Lung (tissue), 12 donors: ENCODE measurements around the gene GRAMD1B. TPM values are rescaled to one million over a fixed set of nuclear protein-coding genes. Genes with fewer than 3 reads are reported as not detected.

Experiments used
- ATAC-seq: fragments of 200-7000 bp; cut with Tn5 transposase; one replicate; pipeline ENCODE4 v1.9.1; 2020; ENCODE audit warnings: moderate number of reproducible peaks; ENCODE audit not compliant: insufficient read depth, low FRiP score
- DNase-seq, 3 donors: peaks; one replicate each; pipeline ENCODE4 v3.0.0-alpha.2; 2013 to 2017
- H3K27ac ChIP-seq, 2 donors: one replicate each; pipeline ENCODE4 v1.5.1; 2013; ENCODE audit warnings: mild to moderate bottlenecking in 2 of 2, moderate library complexity in 2 of 2, control low read depth in 1 of 2, inconsistent platforms in 1 of 2, low read depth in 1 of 2, low read length in 1 of 2
- H3K27me3 ChIP-seq, 3 donors: one replicate each; pipeline ENCODE4 v1.5.1; 2013; ENCODE audit warnings: low read length in 2 of 3; ENCODE audit not compliant: control insufficient read depth in 3 of 3, insufficient read depth in 3 of 3
- H3K36me3 ChIP-seq, 4 donors: one replicate each; pipeline ENCODE4 v1.5.1; 2013; ENCODE audit warnings: low read length in 4 of 4, mild to moderate bottlenecking in 1 of 4, moderate library complexity in 1 of 4; ENCODE audit not compliant: control insufficient read depth in 4 of 4, insufficient read depth in 4 of 4
- H3K4me1 ChIP-seq, 5 donors: one replicate each; pipeline ENCODE4 v1.5.1; 2013; ENCODE audit warnings: low read length in 5 of 5, mild to moderate bottlenecking in 2 of 5, moderate library complexity in 1 of 5; ENCODE audit not compliant: control insufficient read depth in 5 of 5, insufficient read depth in 5 of 5
- H3K4me3 ChIP-seq: one replicate; pipeline ENCODE4 v1.5.1; 2013; ENCODE audit warnings: mild to moderate bottlenecking, control low read depth, moderate library complexity
- H3K9ac ChIP-seq, 2 donors: one replicate each; pipeline ENCODE4 v1.5.1; 2013; ENCODE audit warnings: low read length in 2 of 2, control low read depth in 1 of 2; ENCODE audit not compliant: insufficient read depth in 1 of 2
- H3K9me3 ChIP-seq, 4 donors: one replicate each; pipeline ENCODE4 v1.5.1; 2013; ENCODE audit warnings: low read length in 3 of 4, mild to moderate bottlenecking in 1 of 4, moderate library complexity in 1 of 4; ENCODE audit not compliant: control insufficient read depth in 4 of 4, insufficient read depth in 3 of 4
- WGBS, 2 donors: extraction: QIAGEN DNeasy Blood & Tissue Kit; methylation state at CpG; one replicate each; pipeline ENCODE4 v1.1.7; 2013; 5-methylcytosine and 5-hydroxymethylcytosine counted together
- polyA plus RNA-seq, 2 donors: library from polyadenylated mRNA; stranded (reverse); fragments of 200-250 nt; gene quantifications; one replicate each; pipeline ENCODE4 v1.2.1, GENCODE V29; 2013
- total RNA-seq, 2 donors: library from RNA; depleted of rRNA in 1 of 2; stranded (reverse); fragments of >200 nt in 1 of 2; gene quantifications; one replicate each; pipeline ENCODE4 v1.2.1, GENCODE V29; 2014 to 2021
- TF ChIP-seq, protein P1 (sequence below): IDR thresholded peaks from 2 replicates; pipeline ENCODE4 v1.5.1; 2012; ENCODE audit warnings: mild to moderate bottlenecking; ENCODE audit errors: control extremely low read depth, extremely low read depth
- donor health status: control.
- donor health status: control.
- donor health status: Bipolar disorder and iron deficiency.
- donor health status: healthy.
- donor health status: DM: yes; HTN: yes; CAD: no.

Gene GRAMD1B
- total and polyA plus RNA-seq, 4 donors, result 1.4 to 6.0 (median 3.3) TPM

- peaks cover 0 to 2% (median 0%) of the 10 kb centered on the region in 4 donors for H3K9me3 ChIP-seq
- WGBS, 2 donors, result 2 to 3% methylated on average over 67 to 68 of the region's 68 CpGs
- DNase-seq (peak; percentile 58 to 67 (median 66)), ATAC-seq (peak; percentile 71)
- no peak overlapping the region for H3K9ac ChIP-seq
- H3K27me3 ChIP-seq, result peaks cover 0 to 10% (median 0%) of the 10 kb centered on the region in 3 donors
- peak overlapping the region; percentile 28 for H3K4me3 ChIP-seq
- H3K36me3 ChIP-seq, result no peaks in the 10 kb centered on the region
- H3K27ac ChIP-seq, result peak overlapping the region; percentile 45 to 57
- H3K4me1 ChIP-seq, result peaks cover 0 to 14% (median 3%) of the 10 kb centered on the region in 5 donors
- TF ChIP-seq, protein P1, sequence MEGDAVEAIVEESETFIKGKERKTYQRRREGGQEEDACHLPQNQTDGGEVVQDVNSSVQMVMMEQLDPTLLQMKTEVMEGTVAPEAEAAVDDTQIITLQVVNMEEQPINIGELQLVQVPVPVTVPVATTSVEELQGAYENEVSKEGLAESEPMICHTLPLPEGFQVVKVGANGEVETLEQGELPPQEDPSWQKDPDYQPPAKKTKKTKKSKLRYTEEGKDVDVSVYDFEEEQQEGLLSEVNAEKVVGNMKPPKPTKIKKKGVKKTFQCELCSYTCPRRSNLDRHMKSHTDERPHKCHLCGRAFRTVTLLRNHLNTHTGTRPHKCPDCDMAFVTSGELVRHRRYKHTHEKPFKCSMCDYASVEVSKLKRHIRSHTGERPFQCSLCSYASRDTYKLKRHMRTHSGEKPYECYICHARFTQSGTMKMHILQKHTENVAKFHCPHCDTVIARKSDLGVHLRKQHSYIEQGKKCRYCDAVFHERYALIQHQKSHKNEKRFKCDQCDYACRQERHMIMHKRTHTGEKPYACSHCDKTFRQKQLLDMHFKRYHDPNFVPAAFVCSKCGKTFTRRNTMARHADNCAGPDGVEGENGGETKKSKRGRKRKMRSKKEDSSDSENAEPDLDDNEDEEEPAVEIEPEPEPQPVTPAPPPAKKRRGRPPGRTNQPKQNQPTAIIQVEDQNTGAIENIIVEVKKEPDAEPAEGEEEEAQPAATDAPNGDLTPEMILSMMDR, result no peak
These were observed 840 bp downstream of the GRAMD1B start for GRCh38 chr11:123430721-123431497.

DNA sequence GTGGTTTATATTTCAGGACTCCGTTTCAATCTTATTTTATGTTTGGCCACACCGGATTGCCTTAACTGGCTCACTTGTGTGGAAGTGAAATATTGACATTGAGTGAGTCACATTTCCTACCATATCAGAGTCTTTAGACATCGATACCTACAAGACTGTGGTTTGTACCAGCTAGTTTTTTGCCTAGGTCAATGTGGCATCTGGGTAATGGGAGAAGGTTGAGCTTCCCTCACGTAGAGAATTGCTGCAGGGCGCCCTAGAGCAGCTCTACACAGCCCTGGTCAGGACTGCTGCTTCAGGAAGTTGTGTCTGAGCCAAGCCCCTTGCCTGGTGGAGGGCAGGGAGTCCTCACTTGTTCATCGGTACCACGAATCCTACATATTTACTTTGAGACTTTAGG is 1.6 kb downstream of the GRAMD1B start:
- DNase-seq (no peak), ATAC-seq (no peak)
- Histone ChIP-seq H3K4me3 (no peak overlapping the region), H3K36me3 (peaks cover 0 to 2% (median 0%) of the 10 kb centered on the region in 4 donors), H3K9ac (no peak overlapping the region), H3K27me3 (peaks cover 0 to 10% (median 0%) of the 10 kb centered on the region in 3 donors), H3K27ac (no peak overlapping the region), H3K4me1 (peaks cover 0 to 14% (median 3%) of the 10 kb centered on the region in 5 donors), H3K9me3 (peaks cover 0 to 2% (median 0%) of the 10 kb centered on the region in 4 donors)
- 37 to 42% methylated on average over 7 of the region's 7 CpGs for WGBS, 2 donors
- TF ChIP-seq, protein P1, result no peak

GRCh38 chr11:123434262-123434661 is 4.2 kb downstream of the GRAMD1B start:
- Histone ChIP-seq H3K9ac (no peak overlapping the region), H3K9me3 (peaks cover 0 to 3% (median 0%) of the 10 kb centered on the region in 4 donors), H3K4me3 (no peak overlapping the region), H3K36me3 (peaks cover 0 to 2% (median 0%) of the 10 kb centered on the region in 4 donors), H3K27me3 (peaks cover 0 to 10% (median 0%) of the 10 kb centered on the region in 3 donors), H3K27ac (no peak overlapping the region), H3K4me1 (peaks cover 0 to 14% (median 0%) of the 10 kb centered on the region in 5 donors)
- DNase-seq (peak in 1 of 3 donors; percentile 8), ATAC-seq (no peak)
- WGBS, 2 donors, result 79 to 83% methylated on average over 7 of the region's 7 CpGs
- TF ChIP-seq, protein P1, result no peak
